Measurements from ENCODE around the gene HPCAL4. TPM values are rescaled to one million over a fixed set of nuclear protein-coding genes. Genes with fewer than 3 reads are reported as not detected.

The HPCAL4 gene
- polyA plus RNA-seq, 1 experiment, result not detected

DNA sequence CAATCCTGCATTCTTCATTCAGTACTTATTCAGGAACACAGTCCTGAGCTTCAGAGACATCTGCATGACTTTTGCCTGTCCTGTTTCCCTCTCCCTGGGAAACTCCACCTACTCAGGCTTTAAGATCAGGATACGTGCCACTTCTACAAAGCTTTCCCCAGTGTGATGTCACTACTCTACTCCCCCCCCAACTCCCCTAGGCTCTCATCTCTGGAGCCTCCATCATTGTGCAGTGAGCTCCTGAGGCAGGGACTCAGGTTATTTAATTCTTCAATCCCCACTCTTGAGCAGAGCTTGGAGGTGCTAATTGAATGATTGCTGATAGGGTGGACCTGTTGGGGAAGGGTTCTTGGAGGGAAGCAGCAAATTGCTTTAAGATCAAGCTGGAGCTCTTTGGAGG, 20.5 kb downstream of the HPCAL4 start:
- H3K27me3 ChIP-seq (ENCODE audit: control insufficient read depth, insufficient read depth, low read length), result peaks cover 49% of the 10 kb centered on the region
- no peaks in the 10 kb centered on the region for H3K36me3 ChIP-seq (ENCODE audit: control insufficient read depth, insufficient read depth, low read length)
- no peak for DNase-seq (ENCODE audit: low read depth)
- ChIA-PET POLR2A (no interaction called here), CTCF (interaction anchor here (0.6 to 10.0 kb wide), 7 partner anchors 7 to 125 kb away, joined by 3 to 137 read pairs (median 5); no protein-coding TSS in a partner anchor)
- no peak overlapping the region for H3K4me3 ChIP-seq (ENCODE audit: low read depth, low read length)
- TF ChIP-seq, protein P1, sequence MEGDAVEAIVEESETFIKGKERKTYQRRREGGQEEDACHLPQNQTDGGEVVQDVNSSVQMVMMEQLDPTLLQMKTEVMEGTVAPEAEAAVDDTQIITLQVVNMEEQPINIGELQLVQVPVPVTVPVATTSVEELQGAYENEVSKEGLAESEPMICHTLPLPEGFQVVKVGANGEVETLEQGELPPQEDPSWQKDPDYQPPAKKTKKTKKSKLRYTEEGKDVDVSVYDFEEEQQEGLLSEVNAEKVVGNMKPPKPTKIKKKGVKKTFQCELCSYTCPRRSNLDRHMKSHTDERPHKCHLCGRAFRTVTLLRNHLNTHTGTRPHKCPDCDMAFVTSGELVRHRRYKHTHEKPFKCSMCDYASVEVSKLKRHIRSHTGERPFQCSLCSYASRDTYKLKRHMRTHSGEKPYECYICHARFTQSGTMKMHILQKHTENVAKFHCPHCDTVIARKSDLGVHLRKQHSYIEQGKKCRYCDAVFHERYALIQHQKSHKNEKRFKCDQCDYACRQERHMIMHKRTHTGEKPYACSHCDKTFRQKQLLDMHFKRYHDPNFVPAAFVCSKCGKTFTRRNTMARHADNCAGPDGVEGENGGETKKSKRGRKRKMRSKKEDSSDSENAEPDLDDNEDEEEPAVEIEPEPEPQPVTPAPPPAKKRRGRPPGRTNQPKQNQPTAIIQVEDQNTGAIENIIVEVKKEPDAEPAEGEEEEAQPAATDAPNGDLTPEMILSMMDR (IDR thresholded peaks at IDR 0.05; ENCODE audit: insufficient read depth, low read depth, low read length), result no peak

DNA sequence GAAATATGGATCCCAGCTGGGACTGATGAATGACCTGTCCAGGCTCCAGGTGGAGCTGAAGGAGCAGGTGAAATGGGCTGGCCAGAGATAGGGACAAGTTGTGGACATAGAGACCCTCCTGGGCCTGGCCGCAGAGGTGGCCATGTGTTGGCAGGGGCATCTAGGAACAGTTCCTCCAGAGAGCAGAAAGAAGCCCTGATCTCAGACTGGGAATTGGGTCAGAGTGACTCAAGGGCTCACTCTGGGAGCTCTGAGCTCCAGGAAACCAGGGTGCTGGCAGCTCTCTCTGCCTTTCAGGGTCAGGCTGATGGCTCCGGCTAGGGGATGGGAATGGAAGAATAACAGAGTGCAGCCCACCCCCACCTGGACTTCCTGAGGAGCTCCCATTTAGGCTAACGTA, 22.3 kb downstream of the HPCAL4 start:
- Histone ChIP-seq H3K27me3 (ENCODE audit: control insufficient read depth, insufficient read depth, low read length) (peaks cover 43% of the 10 kb centered on the region), H3K4me3 (ENCODE audit: low read depth, low read length) (no peak overlapping the region), H3K36me3 (ENCODE audit: control insufficient read depth, insufficient read depth, low read length) (no peaks in the 10 kb centered on the region)
- ChIA-PET POLR2A (interaction anchor here (0.6 kb wide), 1 partner anchor 21 kb away, joined by 5 read pairs; no protein-coding TSS in a partner anchor), CTCF (interaction anchor here (1.4 to 10.0 kb wide), 4 partner anchors 13 to 63 kb away, joined by 4 to 137 read pairs (median 14); no protein-coding TSS in a partner anchor)
- DNase-seq (ENCODE audit: low read depth), result no peak
- TF ChIP-seq, protein P1 (IDR thresholded peaks at IDR 0.05; ENCODE audit: insufficient read depth, low read depth, low read length), result no peak

DNA sequence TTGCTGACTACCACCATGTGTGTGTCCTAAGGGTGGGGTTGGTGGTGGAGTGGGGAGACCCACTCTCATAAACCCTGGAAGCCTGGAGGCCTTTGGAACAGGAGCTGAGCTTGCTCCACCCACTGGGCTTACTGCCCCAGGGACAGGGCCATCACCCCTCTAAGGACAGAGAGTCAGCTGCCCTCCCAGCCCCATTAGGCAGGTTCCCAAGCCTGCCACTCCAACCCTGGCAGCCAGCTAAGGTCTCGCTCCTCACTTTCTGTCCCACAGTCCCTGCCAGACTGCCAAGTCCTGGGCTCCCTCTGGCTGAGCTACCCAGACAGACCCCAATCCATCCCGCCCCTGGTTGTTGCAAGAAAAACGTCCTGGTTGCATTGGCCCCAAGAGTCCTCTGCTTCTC, 23.1 kb downstream of the HPCAL4 start:
- H3K27me3 ChIP-seq (ENCODE audit: control insufficient read depth, insufficient read depth, low read length), result peaks cover 38% of the 10 kb centered on the region
- TF ChIP-seq, protein P1 (IDR thresholded peaks at IDR 0.05; ENCODE audit: insufficient read depth, low read depth, low read length), result no peak
- H3K4me3 ChIP-seq (ENCODE audit: low read depth, low read length), result no peak overlapping the region
- POLR2A ChIA-PET, result no interaction called here
- no peaks in the 10 kb centered on the region for H3K36me3 ChIP-seq (ENCODE audit: control insufficient read depth, insufficient read depth, low read length)
- CTCF ChIA-PET, result interaction anchor here (10.0 kb wide), 1 partner anchor 12 kb away, joined by 137 read pairs; no protein-coding TSS in a partner anchor
- no peak for DNase-seq (ENCODE audit: low read depth)

DNA sequence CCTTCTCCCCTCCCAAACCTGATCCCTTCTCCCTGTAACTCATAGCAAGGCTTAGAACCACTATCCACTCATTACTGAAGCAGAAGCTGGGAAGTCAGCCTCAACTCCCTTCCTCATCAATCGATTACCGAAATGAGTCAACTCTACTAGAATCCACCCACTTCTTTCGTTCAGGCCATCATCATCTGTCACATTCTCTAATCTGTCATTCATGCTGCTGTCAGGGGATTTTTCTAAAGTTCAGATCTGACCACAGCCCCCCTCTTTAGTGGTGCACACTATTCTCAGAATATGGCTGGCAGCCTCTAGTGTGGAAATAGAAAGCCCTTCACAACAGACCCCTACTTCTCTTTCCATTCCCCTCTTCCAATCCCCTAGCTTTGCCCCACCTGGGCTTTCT, 24.5 kb downstream of the HPCAL4 start:
- Histone ChIP-seq H3K4me3 (ENCODE audit: low read depth, low read length) (no peak overlapping the region), H3K36me3 (ENCODE audit: control insufficient read depth, insufficient read depth, low read length) (no peaks in the 10 kb centered on the region), H3K27me3 (ENCODE audit: control insufficient read depth, insufficient read depth, low read length) (peaks cover 28% of the 10 kb centered on the region)
- TF ChIP-seq, protein P1 (IDR thresholded peaks at IDR 0.05; ENCODE audit: insufficient read depth, low read depth, low read length), result no peak
- POLR2A ChIA-PET, result no interaction called here
- DNase-seq (ENCODE audit: low read depth), result no peak
- CTCF ChIA-PET, result interaction anchor here (10.0 kb wide), 1 partner anchor 10 kb away, joined by 137 read pairs; no protein-coding TSS in a partner anchor

DNA sequence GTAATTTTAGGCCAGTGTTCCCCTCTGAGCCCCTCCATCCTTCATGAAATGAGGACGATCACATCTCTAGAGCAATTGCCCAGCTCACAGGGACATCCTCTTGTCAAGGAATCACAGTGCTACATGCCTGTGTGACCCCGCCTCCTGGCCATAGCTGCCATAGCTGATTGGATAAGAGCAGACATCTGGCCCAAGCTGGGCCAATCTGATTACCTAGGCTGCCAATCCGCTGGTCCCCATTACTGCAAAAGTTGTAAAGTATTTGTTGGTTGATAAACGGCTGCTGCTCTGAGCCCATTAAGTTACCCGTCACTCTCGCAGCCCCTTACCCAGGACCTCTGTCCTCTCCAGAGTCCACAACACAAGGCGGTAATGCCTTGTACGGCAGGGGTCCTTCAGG, 27.7 kb downstream of the HPCAL4 start:
- H3K27me3 ChIP-seq (ENCODE audit: control insufficient read depth, insufficient read depth, low read length), result peaks cover 12% of the 10 kb centered on the region
- no peak for DNase-seq (ENCODE audit: low read depth)
- POLR2A ChIA-PET, result no interaction called here
- TF ChIP-seq, protein P1 (IDR thresholded peaks at IDR 0.05; ENCODE audit: insufficient read depth, low read depth, low read length), result no peak
- H3K36me3 ChIP-seq (ENCODE audit: control insufficient read depth, insufficient read depth, low read length), result no peaks in the 10 kb centered on the region
- H3K4me3 ChIP-seq (ENCODE audit: low read depth, low read length), result no peak overlapping the region
- CTCF ChIA-PET, result interaction anchor here (0.6 to 1.8 kb wide), 2 partner anchors 8 to 10 kb away, joined by 5 to 6 read pairs; no protein-coding TSS in a partner anchor

Measured in BJ (cell line).